OCI-LY3 (cell line): ENCODE measurements around the gene AP1G1.

Source experiments
- CTCF ChIP-seq: fragments of 200-600, 300-600 bp; sonication (generic); IDR thresholded peaks from 2 replicates; pipeline ENCODE4 v1.5.1; 2014; ENCODE audit warnings: antibody characterized with exemption, low read length, low read depth
- EZH2phosphoT487 ChIP-seq: fragments of 200-600 bp; shearing (Covaris generic); IDR thresholded peaks from 2 replicates; pipeline ENCODE4 v1.6.1; 2018; ENCODE audit warnings: antibody characterized with exemption, mixed run types, low read depth

GRCh38 chr16:71769222-71769621 lies 39.4 kb downstream of the AP1G1 start:
- no peak for TF ChIP-seq CTCF
- TF ChIP-seq EZH2phosphoT487: no peak
